ENCODE measurements around the gene PPP1R26.
A peak's percentile ranks its signal among the peaks of the same experiment; 100 is the strongest.

PPP1R26 gene

GRCh38 chr9:135514342-135515082, 34.9 kb downstream of the PPP1R26 start:
- Mint-ChIP-seq H3K27ac (no peak overlapping the region), H3K4me3 (no peak overlapping the region), H3K27me3 (peaks cover 10% of the 10 kb centered on the region), H3K4me1 (ENCODE audit: low read depth) (peaks cover 9% of the 10 kb centered on the region), H3K36me3 (ENCODE audit: low read depth) (no peaks in the 10 kb centered on the region), H3K9me3 (peaks cover 1% of the 10 kb centered on the region)
- no peak for DNase-seq

GRCh38 chr9:135515083-135515951, 35.7 kb downstream of the PPP1R26 start:
- no peaks in the 10 kb centered on the region for H3K36me3 Mint-ChIP-seq (ENCODE audit: low read depth)
- no peak overlapping the region for H3K27ac Mint-ChIP-seq
- H3K4me3 Mint-ChIP-seq = no peak overlapping the region
- no peak for DNase-seq
- H3K27me3 Mint-ChIP-seq = peaks cover 10% of the 10 kb centered on the region
- H3K9me3 Mint-ChIP-seq = no peaks in the 10 kb centered on the region
- H3K4me1 Mint-ChIP-seq (ENCODE audit: low read depth) = peaks cover 9% of the 10 kb centered on the region

GRCh38 chr9:135516132-135516860, 36.7 kb downstream of the PPP1R26 start:
- H3K27ac Mint-ChIP-seq = no peak overlapping the region
- no peaks in the 10 kb centered on the region for H3K36me3 Mint-ChIP-seq (ENCODE audit: low read depth)
- peaks cover 10% of the 10 kb centered on the region for H3K27me3 Mint-ChIP-seq
- H3K4me1 Mint-ChIP-seq (ENCODE audit: low read depth) = peaks cover 9% of the 10 kb centered on the region
- no peaks in the 10 kb centered on the region for H3K9me3 Mint-ChIP-seq
- peak; percentile 11 for DNase-seq
- no peak overlapping the region for H3K4me3 Mint-ChIP-seq

GRCh38 chr9:135517407-135517822, 37.8 kb downstream of the PPP1R26 start:
- Mint-ChIP-seq H3K36me3 (ENCODE audit: low read depth) (no peaks in the 10 kb centered on the region), H3K27ac (no peak overlapping the region), H3K27me3 (peaks cover 15% of the 10 kb centered on the region), H3K9me3 (no peaks in the 10 kb centered on the region), H3K4me3 (no peak overlapping the region), H3K4me1 (ENCODE audit: low read depth) (peaks cover 5% of the 10 kb centered on the region)
- DNase-seq = peak; percentile 11

- peaks cover 5% of the 10 kb centered on the region for H3K4me1 Mint-ChIP-seq (ENCODE audit: low read depth)
- no peak overlapping the region for H3K4me3 Mint-ChIP-seq
- peaks cover 17% of the 10 kb centered on the region for H3K27me3 Mint-ChIP-seq
- DNase-seq = no peak
- H3K9me3 Mint-ChIP-seq = no peaks in the 10 kb centered on the region
- H3K36me3 Mint-ChIP-seq (ENCODE audit: low read depth) = no peaks in the 10 kb centered on the region
- H3K27ac Mint-ChIP-seq = no peak overlapping the region
Observed at GRCh38 chr9:135519179-135519971, 39.8 kb downstream of the PPP1R26 start.

- H3K36me3 Mint-ChIP-seq (ENCODE audit: low read depth) = no peaks in the 10 kb centered on the region
- peak; percentile 5 for DNase-seq
- no peaks in the 10 kb centered on the region for H3K9me3 Mint-ChIP-seq
- no peak within 1 kb of the TSS for H3K27ac Mint-ChIP-seq
- H3K27me3 Mint-ChIP-seq = peaks cover 17% of the 10 kb centered on the region
- H3K4me1 Mint-ChIP-seq (ENCODE audit: low read depth) = peaks cover 3% of the 10 kb centered on the region
- H3K4me3 Mint-ChIP-seq = no peak within 1 kb of the TSS
Observed at GRCh38 chr9:135520916-135521607, 41.5 kb downstream of the PPP1R26 start, which contains the start of gene LCN1. Gene LCN1, plus strand, starts transcription at chr9:135521440. Its CDS starts 58 bp downstream, at chr9:135521498.

- no peak overlapping the region for H3K4me3 Mint-ChIP-seq
Observed at GRCh38 chr9:135521608-135522095, 42.1 kb downstream of the PPP1R26 start.

GRCh38 chr9:135522137-135522877, 42.7 kb downstream of the PPP1R26 start:
- Mint-ChIP-seq H3K36me3 (ENCODE audit: low read depth) (no peaks in the 10 kb centered on the region), H3K4me1 (ENCODE audit: low read depth) (no peaks in the 10 kb centered on the region), H3K4me3 (no peak overlapping the region), H3K9me3 (no peaks in the 10 kb centered on the region), H3K27ac (no peak overlapping the region), H3K27me3 (peaks cover 17% of the 10 kb centered on the region)
- DNase-seq = peak; percentile 3

More at GRCh38 chr9:135521608-135522095, 42.1 kb downstream of the PPP1R26 start:
- DNase-seq = peak; percentile 8
- Mint-ChIP-seq H3K9me3 (no peaks in the 10 kb centered on the region), H3K36me3 (ENCODE audit: low read depth) (no peaks in the 10 kb centered on the region), H3K27ac (no peak overlapping the region), H3K27me3 (peaks cover 17% of the 10 kb centered on the region), H3K4me1 (ENCODE audit: low read depth) (no peaks in the 10 kb centered on the region)

GRCh38 chr9:135522931-135523330, 43.3 kb downstream of the PPP1R26 start:
- no peaks in the 10 kb centered on the region for H3K36me3 Mint-ChIP-seq (ENCODE audit: low read depth)
- H3K4me3 Mint-ChIP-seq = no peak overlapping the region
- no peaks in the 10 kb centered on the region for H3K9me3 Mint-ChIP-seq
- no peaks in the 10 kb centered on the region for H3K4me1 Mint-ChIP-seq (ENCODE audit: low read depth)
- no peak for DNase-seq
- H3K27ac Mint-ChIP-seq = no peak overlapping the region
- peaks cover 13% of the 10 kb centered on the region for H3K27me3 Mint-ChIP-seq

- DNase-seq = no peak
- Mint-ChIP-seq H3K27ac (no peak overlapping the region), H3K36me3 (ENCODE audit: low read depth) (no peaks in the 10 kb centered on the region), H3K4me3 (no peak overlapping the region), H3K27me3 (peaks cover 7% of the 10 kb centered on the region), H3K9me3 (no peaks in the 10 kb centered on the region), H3K4me1 (ENCODE audit: low read depth) (no peaks in the 10 kb centered on the region)
Observed at GRCh38 chr9:135523521-135524129, 44.0 kb downstream of the PPP1R26 start.

- H3K27me3 Mint-ChIP-seq = peaks cover 7% of the 10 kb centered on the region
- H3K36me3 Mint-ChIP-seq (ENCODE audit: low read depth) = no peaks in the 10 kb centered on the region
- no peak for DNase-seq
- H3K27ac Mint-ChIP-seq = no peak overlapping the region
- no peaks in the 10 kb centered on the region for H3K9me3 Mint-ChIP-seq
- no peak overlapping the region for H3K4me3 Mint-ChIP-seq
- no peaks in the 10 kb centered on the region for H3K4me1 Mint-ChIP-seq (ENCODE audit: low read depth)
Observed at GRCh38 chr9:135524130-135524861, 44.7 kb downstream of the PPP1R26 start.
